Measurements from ENCODE around the gene VEGFD.
A peak's percentile ranks its signal among the peaks of the same experiment; 100 is the strongest.

VEGFD gene

GRCh38 chrX:15335135-15336022, 48.8 kb downstream of the VEGFD start, which contains the start of gene PIGA:
PIGA (minus strand) TSS chrX:15335523; CDS start chrX:15331930, 3,593 bp downstream.
- in situ Hi-C loops (cut with MboI; ENCODE audit: low sequenced_read_pairs, unreplicated experiment), result no loop called here
- DNase-seq (ENCODE audit: low spot score), result peak; percentile 91
- TF ChIP-seq CTCF (IDR thresholded peaks at IDR 0.05; ENCODE audit: borderline replicate concordance, control extremely low read depth, extremely low read depth, insufficient read depth, missing control alignments), result no peak

- in situ Hi-C loops (cut with MboI; ENCODE audit: low sequenced_read_pairs, unreplicated experiment), result no loop called here
Measured at GRCh38 chrX:15334561-15334960, 49.7 kb downstream of the VEGFD start.

GRCh38 chrX:15328821-15329220, 55.4 kb downstream of the VEGFD start:
- DNase-seq (ENCODE audit: low spot score), result no peak
- TF ChIP-seq CTCF (IDR thresholded peaks at IDR 0.05; ENCODE audit: borderline replicate concordance, control extremely low read depth, extremely low read depth, insufficient read depth, missing control alignments), result no peak
- in situ Hi-C loops (cut with MboI; ENCODE audit: low sequenced_read_pairs, unreplicated experiment), result no loop called here

More at GRCh38 chrX:15334561-15334960, 49.7 kb downstream of the VEGFD start:
- DNase-seq (ENCODE audit: low spot score), result peak; percentile 29
- no peak for TF ChIP-seq CTCF (IDR thresholded peaks at IDR 0.05; ENCODE audit: borderline replicate concordance, control extremely low read depth, extremely low read depth, insufficient read depth, missing control alignments)

- in situ Hi-C loops (cut with MboI; ENCODE audit: low sequenced_read_pairs, unreplicated experiment), result no loop called here
- no peak for TF ChIP-seq CTCF (IDR thresholded peaks at IDR 0.05; ENCODE audit: borderline replicate concordance, control extremely low read depth, extremely low read depth, insufficient read depth, missing control alignments)
- DNase-seq (ENCODE audit: low spot score), result no peak
Measured at GRCh38 chrX:15328131-15328530, 56.1 kb downstream of the VEGFD start.

- TF ChIP-seq CTCF (IDR thresholded peaks at IDR 0.05; ENCODE audit: borderline replicate concordance, control extremely low read depth, extremely low read depth, insufficient read depth, missing control alignments), result no peak
- in situ Hi-C loops (cut with MboI; ENCODE audit: low sequenced_read_pairs, unreplicated experiment), result no loop called here
- DNase-seq (ENCODE audit: low spot score), result no peak
Measured at GRCh38 chrX:15322472-15322871, 61.7 kb downstream of the VEGFD start.

GRCh38 chrX:15322072-15322471, 62.1 kb downstream of the VEGFD start:
- in situ Hi-C loops (cut with MboI; ENCODE audit: low sequenced_read_pairs, unreplicated experiment), result no loop called here
- no peak for TF ChIP-seq CTCF (IDR thresholded peaks at IDR 0.05; ENCODE audit: borderline replicate concordance, control extremely low read depth, extremely low read depth, insufficient read depth, missing control alignments)
- DNase-seq (ENCODE audit: low spot score), result no peak

Measured in GM13976 (cell line).